Middle frontal gyrus (tissue), 1 donor: ENCODE results near the gene ZNF407.

Source experiments
- DNase-seq: peaks from one replicate; pipeline ENCODE4 v3.0.0-alpha.2; 2015; ENCODE audit warnings: low spot score; ENCODE audit errors: extremely low spot score

The ZNF407 gene

DNA sequence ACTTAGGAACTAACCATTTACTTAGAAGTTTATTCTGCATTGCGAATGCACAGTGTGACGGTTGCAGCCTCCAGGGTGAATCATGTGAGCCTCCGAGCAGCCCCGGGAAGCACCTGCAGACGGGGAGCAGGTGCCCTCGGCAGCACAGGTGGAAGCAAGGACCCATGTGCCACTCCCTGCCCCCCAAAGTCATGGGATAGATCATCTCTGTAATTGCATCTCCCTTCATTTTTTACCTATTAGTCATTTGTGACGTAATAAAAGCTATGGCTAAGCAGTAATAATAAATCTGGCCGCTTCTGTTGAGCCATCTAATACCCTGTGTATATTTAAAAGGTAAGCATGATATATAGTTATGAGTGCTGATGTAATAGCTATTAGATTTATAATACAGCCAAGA lies 514.1 kb downstream of the ZNF407 start:
- no peak for DNase-seq

DNA sequence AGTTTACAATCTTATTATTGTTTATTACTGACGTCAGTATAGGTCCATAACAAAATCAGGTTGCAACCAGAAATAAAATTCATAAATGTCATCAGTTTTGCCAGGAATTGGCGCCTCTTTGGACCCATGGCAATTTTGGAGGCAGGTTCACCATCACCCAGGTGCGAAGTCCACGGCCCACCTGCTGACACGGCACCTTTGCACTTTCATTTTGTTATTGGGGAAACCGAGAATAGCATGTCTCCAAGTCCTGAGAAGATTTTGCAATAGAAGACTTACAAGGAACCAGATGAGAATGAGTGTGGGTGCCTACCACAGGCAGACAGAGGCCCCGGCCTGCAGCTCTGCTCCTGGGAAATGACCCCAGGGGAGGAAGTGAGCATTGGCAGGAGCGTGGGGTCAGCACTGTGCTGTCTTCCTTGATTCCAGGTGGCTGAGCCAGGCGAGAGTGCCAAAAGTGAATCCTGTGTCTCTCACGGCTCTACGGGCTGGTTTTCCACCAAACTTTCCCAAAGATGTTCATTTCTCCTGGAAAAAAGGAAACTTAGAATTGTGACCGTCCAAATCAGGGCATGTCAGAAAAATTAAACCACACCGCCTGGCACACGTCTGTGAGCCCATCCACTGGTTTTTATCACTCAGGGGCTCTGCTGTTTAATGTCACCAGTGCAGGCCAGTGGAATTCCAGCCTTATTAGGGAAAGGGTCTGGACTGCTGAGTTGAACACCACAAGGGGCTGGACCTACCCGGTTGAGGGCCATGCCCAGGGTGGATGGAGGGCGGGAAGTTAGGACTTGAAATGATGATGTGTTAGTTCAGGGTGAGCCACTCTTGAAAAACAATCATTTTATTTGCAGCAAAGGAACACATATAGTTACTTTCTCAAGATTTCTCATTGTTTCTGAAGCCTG lies 514.8 kb downstream of the ZNF407 start:
- no peak for DNase-seq

DNA sequence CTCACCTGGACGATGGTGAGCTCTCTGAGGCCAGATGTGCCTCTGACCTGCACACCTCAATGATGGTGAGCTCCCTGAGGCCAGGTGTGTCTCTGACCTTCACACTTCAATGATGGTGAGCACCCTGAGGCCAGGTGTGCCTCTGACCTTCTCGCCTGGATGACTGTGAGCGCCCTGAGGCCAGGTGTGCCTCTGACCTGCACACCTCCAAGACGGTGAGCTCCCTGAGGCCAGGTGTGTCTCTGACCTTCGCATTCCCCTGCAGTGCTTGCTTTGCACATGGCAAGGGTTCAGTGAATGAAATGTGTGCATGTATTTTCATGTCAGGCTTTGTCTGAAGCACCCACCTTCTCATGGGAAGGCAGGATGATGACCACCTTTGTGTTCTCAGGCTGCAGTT lies 515.8 kb downstream of the ZNF407 start:
- no peak for DNase-seq

DNA sequence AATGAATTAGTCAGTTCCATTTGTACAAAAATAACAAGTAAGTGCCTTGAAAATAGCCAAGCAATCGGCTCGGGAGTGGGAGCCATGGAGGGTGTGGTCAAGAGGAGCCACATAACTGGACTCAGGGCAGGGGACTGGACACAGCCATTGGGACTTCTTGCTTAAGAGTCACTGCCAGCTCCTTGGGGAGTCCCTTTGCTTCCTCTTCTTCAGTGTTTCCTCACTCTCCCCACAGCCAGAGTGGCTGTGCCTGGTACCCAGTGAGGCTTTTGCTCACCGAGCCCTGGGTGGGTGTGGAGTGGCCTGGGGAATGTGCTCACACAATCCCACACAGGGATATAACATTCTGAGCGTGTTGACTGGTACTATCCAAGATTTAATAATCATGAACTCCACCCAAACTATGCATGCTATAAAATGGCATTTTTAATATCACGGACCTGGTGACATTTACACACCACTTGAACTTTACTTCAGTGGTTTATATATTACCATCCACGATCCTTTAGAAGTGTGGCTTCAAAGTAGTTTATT lies 516.6 kb downstream of the ZNF407 start:
- no peak for DNase-seq
